NT2/D1 (cell line): ENCODE results near the gene ATP8B3.

Experiments used
- SUZ12 ChIP-seq: IDR thresholded peaks from 2 replicates; pipeline ENCODE4 v1.6.1; 2011; ENCODE audit not compliant: insufficient read length, insufficient read depth; ENCODE audit errors: extremely low read depth
- YY1 ChIP-seq: IDR thresholded peaks from 2 replicates; pipeline ENCODE4 v1.6.1; 2011; ENCODE audit not compliant: insufficient read length, insufficient read depth
- ZNF274 ChIP-seq: IDR thresholded peaks from 2 replicates; pipeline ENCODE4 v1.6.1; 2011; ENCODE audit warnings: mild to moderate bottlenecking, low read depth, low read length

DNA sequence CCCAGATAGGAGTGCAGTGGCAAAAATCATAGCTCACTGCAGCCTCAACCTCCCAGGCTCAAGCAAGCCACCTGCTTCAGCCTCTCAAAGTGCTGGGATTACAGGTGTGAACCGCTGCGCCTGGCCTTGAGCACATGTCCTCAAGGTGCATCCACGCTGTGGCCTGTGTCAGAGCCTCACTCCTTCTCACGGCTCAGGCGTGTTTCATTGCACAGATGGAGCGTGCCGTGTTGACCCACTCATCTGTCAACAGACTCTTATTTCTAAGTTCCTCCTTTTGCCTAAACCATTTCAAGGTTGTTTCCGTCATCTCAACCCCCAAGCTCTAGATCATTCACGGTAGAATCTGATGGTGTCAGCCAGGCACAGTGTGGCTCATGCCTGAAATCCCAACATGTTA is 28.2 kb downstream of the ATP8B3 start:
- TF ChIP-seq ZNF274 (no peak), SUZ12 (no peak), YY1 (no peak)
